ENCODE results near the gene TNFAIP8. TPM values are rescaled to one million over a fixed set of nuclear protein-coding genes. Genes with fewer than 3 reads are reported as not detected.
"Not testable (repeated sequence)": the region's sequence is repeated elsewhere in the genome, so short reads cannot be mapped to it uniquely, and the experiment has no call there.

TNFAIP8 gene
- total and polyA plus RNA-seq, 2 donors (not counting 1 experiment from before 2014, with no cell fraction given) = 67.3 to 109 TPM

DNA sequence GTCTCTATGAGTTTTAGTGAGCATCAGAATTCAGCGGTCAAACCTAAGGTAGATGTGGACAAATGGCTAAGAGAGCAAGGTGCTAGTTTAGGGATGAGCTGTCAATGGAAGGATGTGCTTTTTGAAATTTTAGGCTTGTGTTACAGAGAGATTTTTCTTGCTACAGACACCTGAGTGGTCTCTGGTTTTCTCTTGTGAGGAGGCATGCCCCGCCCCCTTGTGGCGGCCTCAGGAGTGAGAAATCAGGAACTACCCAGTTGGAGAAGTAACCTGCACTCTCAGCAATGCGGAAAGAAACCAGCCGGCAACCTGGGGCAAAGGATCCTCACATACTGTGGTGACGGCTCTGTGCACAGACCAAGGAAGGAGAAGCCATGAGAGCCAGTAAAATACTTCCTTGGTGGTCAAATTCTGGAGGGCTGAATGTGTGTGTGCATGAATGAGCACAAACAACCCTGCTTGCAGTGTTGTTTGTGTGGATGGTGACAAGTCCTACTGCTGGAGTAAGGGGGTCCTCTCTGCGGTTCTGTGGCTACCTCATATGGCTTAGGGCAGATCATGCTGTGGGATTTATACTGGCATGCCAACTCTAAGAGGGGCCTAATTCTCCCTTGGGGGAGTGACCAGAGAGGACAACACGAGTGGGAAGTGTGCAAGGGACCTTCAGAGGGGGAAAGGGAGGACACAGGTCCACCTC lies 79.8 kb downstream of the TNFAIP8 start:
- ATAC-seq (ENCODE audit: low read depth) = peak; percentile 92

DNA sequence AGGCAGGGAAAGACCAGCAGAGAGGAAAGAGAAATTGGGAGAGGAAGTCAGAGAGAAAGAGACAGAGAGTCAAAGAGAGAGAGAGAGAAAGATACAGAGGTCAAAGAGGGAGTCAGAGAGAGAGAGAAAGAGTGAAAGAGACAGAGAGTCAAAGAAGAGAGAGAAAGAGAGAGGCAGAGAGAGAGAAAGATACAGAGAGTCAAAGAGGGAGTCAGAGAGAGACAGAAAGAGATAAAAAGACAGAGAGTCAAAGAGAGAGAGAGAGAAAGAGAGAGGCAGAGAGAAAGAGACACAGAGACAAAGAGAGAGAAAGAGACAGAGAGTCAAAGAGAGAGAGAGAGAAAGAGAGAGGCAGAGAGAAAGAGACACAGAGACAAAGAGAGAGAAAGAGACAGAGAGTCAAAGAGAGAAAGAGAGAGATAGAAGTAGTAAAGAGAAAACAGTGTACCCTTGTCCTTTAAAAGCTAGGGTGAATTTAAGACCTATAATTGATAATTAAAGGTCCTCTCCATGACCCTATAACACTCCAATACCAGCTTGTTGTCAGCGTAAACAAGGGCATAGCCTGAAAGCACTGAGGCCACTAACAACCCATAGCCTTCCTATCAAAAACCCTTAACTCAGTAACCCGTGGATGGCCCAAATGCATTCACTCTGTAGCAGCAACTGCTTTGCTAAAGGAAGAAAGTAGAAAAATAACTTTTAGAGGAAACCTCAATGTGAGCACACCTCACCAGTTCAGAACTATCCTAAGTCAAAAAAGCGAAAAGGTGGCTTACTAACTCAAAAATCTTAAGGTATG lies 82.2 kb downstream of the TNFAIP8 start:
- H3K4me2 ChIP-seq (replicated peaks; ENCODE audit: low read depth, low read length, poor library complexity, severe bottlenecking) = not testable (repeated sequence)

More for the DNA sequence above, 79.8 kb downstream of the TNFAIP8 start:
- Histone ChIP-seq H3K4me3 (ENCODE audit: control extremely low read depth in 1 of 5, extremely low read depth in 1 of 5, insufficient read depth in 1 of 5, low read depth in 2 of 5, low read length in 4 of 5) (peak overlapping the region in 1 of 5 experiments; percentile 5), H3K79me2 (ENCODE audit: control insufficient read depth, insufficient read depth, low read length) (no peaks in the 10 kb centered on the region), H3K9ac (ENCODE audit: low read length) (no peak overlapping the region), H3K27ac (ENCODE audit: low read length in 2 of 2) (no peak overlapping the region), H3K4me1 (ENCODE audit: control insufficient read depth in 2 of 2, insufficient read depth in 2 of 2, low read length in 2 of 2) (peaks cover 14 to 20% of the 10 kb centered on the region in 2 donors), H3K27me3 (replicated peaks in 1 of 4; ENCODE audit: control extremely low read depth in 1 of 4, control insufficient read depth in 3 of 4, insufficient read depth in 4 of 4, low read length in 3 of 4) (no peaks in the 10 kb centered on the region), H3K4me2 (replicated peaks; ENCODE audit: low read depth, low read length, poor library complexity, severe bottlenecking) (peak overlapping the region; percentile 57), H3K36me3 (replicated peaks in 1 of 2; ENCODE audit: control extremely low read depth in 1 of 2, control insufficient read depth in 1 of 2, extremely low read depth in 1 of 2, insufficient read depth in 2 of 2, low read length in 1 of 2) (no peaks in the 10 kb centered on the region), H2AFZ (ENCODE audit: insufficient read depth, low read depth, low read length, poor library complexity, severe bottlenecking) (peak overlapping the region; percentile 51), H4K20me1 (ENCODE audit: control insufficient read depth, insufficient read depth, low read length, poor library complexity, severe bottlenecking) (no peaks in the 10 kb centered on the region), H3K9me3 (ENCODE audit: control extremely low read depth in 1 of 3, control insufficient read depth in 2 of 3, insufficient read depth in 1 of 3, low read length in 2 of 3) (peaks cover 0 to 12% (median 4%) of the 10 kb centered on the region in 3 donors)
- intact Hi-C loops (cut with micrococcal nuclease) = loop anchor here (1.0 kb wide), 4 partner anchors 15 to 447 kb away; partner anchors contain the start of gene DTWD2
- Mint-ChIP-seq H3K4me3 (peak overlapping the region; percentile 46), H3K27ac (peak overlapping the region; percentile 5), H3K27me3 (no peaks in the 10 kb centered on the region), H3K4me1 (peaks cover 28% of the 10 kb centered on the region), H3K9me3 (ENCODE audit: insufficient read depth) (no peaks in the 10 kb centered on the region)
- ChIA-PET CTCF (interaction anchor here (0.7 to 4.4 kb wide), 38 partner anchors 10 to 449 kb away, joined by 3 to 65 read pairs (median 4); partner anchors contain the start of gene DTWD2), POLR2A (interaction anchor here (1.0 kb wide), 1 partner anchor 403 kb away, joined by 4 read pairs; no protein-coding TSS in a partner anchor)
- TF ChIP-seq EZH2 (IDR thresholded peaks at IDR 0.05; ENCODE audit: borderline replicate concordance, insufficient read depth, low read depth, low read length, poor library complexity, severe bottlenecking) = no peak
- TF ChIP-seq, protein P1, sequence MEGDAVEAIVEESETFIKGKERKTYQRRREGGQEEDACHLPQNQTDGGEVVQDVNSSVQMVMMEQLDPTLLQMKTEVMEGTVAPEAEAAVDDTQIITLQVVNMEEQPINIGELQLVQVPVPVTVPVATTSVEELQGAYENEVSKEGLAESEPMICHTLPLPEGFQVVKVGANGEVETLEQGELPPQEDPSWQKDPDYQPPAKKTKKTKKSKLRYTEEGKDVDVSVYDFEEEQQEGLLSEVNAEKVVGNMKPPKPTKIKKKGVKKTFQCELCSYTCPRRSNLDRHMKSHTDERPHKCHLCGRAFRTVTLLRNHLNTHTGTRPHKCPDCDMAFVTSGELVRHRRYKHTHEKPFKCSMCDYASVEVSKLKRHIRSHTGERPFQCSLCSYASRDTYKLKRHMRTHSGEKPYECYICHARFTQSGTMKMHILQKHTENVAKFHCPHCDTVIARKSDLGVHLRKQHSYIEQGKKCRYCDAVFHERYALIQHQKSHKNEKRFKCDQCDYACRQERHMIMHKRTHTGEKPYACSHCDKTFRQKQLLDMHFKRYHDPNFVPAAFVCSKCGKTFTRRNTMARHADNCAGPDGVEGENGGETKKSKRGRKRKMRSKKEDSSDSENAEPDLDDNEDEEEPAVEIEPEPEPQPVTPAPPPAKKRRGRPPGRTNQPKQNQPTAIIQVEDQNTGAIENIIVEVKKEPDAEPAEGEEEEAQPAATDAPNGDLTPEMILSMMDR (IDR thresholded peaks at IDR 0.05) = peak; percentile 82
- WGBS (ENCODE audit: insufficient coverage) = 33% methylated on average over 8 of the region's 8 CpGs
- DNase-seq = peak; percentile 89

DNA sequence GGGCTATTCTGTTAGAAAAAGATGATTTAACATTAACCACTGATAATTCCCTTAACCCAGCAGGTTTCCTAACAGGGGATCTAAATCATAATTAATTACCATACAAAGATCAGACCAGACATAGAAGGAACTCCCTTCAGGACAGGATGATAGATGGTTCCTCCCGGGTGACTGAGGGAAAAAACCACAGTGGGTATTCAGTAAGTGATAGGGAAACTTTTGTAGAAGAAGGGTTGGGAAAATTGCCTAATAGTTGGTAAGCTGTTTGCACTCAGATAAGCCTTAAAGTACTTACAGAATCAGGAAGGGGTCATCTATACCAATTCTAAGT lies 82.7 kb downstream of the TNFAIP8 start:
- H3K27me3 ChIP-seq (replicated peaks in 1 of 4; ENCODE audit: control extremely low read depth in 1 of 4, control insufficient read depth in 3 of 4, insufficient read depth in 4 of 4, low read length in 3 of 4); intact Hi-C loops (cut with micrococcal nuclease); DNase-seq; H3K4me3 ChIP-seq (ENCODE audit: control extremely low read depth in 1 of 5, extremely low read depth in 1 of 5, insufficient read depth in 1 of 5, low read depth in 2 of 5, low read length in 4 of 5); H3K9ac ChIP-seq (ENCODE audit: low read length); H3K9me3 Mint-ChIP-seq (ENCODE audit: insufficient read depth); H3K4me2 ChIP-seq (replicated peaks; ENCODE audit: low read depth, low read length, poor library complexity, severe bottlenecking); H3K79me2 ChIP-seq (ENCODE audit: control insufficient read depth, insufficient read depth, low read length); H4K20me1 ChIP-seq (ENCODE audit: control insufficient read depth, insufficient read depth, low read length, poor library complexity, severe bottlenecking); H3K36me3 ChIP-seq (replicated peaks in 1 of 2; ENCODE audit: control extremely low read depth in 1 of 2, control insufficient read depth in 1 of 2, extremely low read depth in 1 of 2, insufficient read depth in 2 of 2, low read length in 1 of 2); H3K27me3 Mint-ChIP-seq; H3K9me3 ChIP-seq (ENCODE audit: control extremely low read depth in 1 of 3, control insufficient read depth in 2 of 3, insufficient read depth in 1 of 3, low read length in 2 of 3); POLR2A ChIA-PET; ATAC-seq (ENCODE audit: low read depth): not testable (repeated sequence)
- Mint-ChIP-seq H3K4me1 (peaks cover 28% of the 10 kb centered on the region), H3K4me3 (peak overlapping the region; percentile 73), H3K27ac (peak overlapping the region; percentile 11)
- WGBS (ENCODE audit: insufficient coverage) = no CpG with 5 or more reads among the region's 1 CpG
- Histone ChIP-seq H3K27ac (ENCODE audit: low read length in 2 of 2) (peak overlapping the region; percentile 28 to 42), H3K4me1 (ENCODE audit: control insufficient read depth in 2 of 2, insufficient read depth in 2 of 2, low read length in 2 of 2) (peaks cover 14 to 20% of the 10 kb centered on the region in 2 donors), H2AFZ (ENCODE audit: insufficient read depth, low read depth, low read length, poor library complexity, severe bottlenecking) (peak overlapping the region; percentile 8)
- CTCF ChIA-PET = interaction anchor here (1.5 to 3.4 kb wide), 3 partner anchors 20 to 450 kb away, joined by 3 to 9 read pairs (median 5); partner anchors contain the start of gene DTWD2

More for the DNA sequence above, 82.2 kb downstream of the TNFAIP8 start:
- H2AFZ ChIP-seq (ENCODE audit: insufficient read depth, low read depth, low read length, poor library complexity, severe bottlenecking); H3K27ac ChIP-seq (ENCODE audit: low read length in 2 of 2); DNase-seq; H3K9me3 Mint-ChIP-seq (ENCODE audit: insufficient read depth); H4K20me1 ChIP-seq (ENCODE audit: control insufficient read depth, insufficient read depth, low read length, poor library complexity, severe bottlenecking); H3K36me3 ChIP-seq (replicated peaks in 1 of 2; ENCODE audit: control extremely low read depth in 1 of 2, control insufficient read depth in 1 of 2, extremely low read depth in 1 of 2, insufficient read depth in 2 of 2, low read length in 1 of 2); H3K27me3 ChIP-seq (replicated peaks in 1 of 4; ENCODE audit: control extremely low read depth in 1 of 4, control insufficient read depth in 3 of 4, insufficient read depth in 4 of 4, low read length in 3 of 4); H3K79me2 ChIP-seq (ENCODE audit: control insufficient read depth, insufficient read depth, low read length); H3K27me3 Mint-ChIP-seq; intact Hi-C loops (cut with micrococcal nuclease); POLR2A ChIA-PET; H3K4me3 ChIP-seq (ENCODE audit: control extremely low read depth in 1 of 5, extremely low read depth in 1 of 5, insufficient read depth in 1 of 5, low read depth in 2 of 5, low read length in 4 of 5); H3K9me3 ChIP-seq (ENCODE audit: control extremely low read depth in 1 of 3, control insufficient read depth in 2 of 3, insufficient read depth in 1 of 3, low read length in 2 of 3); ATAC-seq (ENCODE audit: low read depth); H3K4me3 Mint-ChIP-seq; H3K9ac ChIP-seq (ENCODE audit: low read length): not testable (repeated sequence)
- peak overlapping the region; percentile 11 for H3K27ac Mint-ChIP-seq
- peaks cover 14 to 20% of the 10 kb centered on the region in 2 donors for H3K4me1 ChIP-seq (ENCODE audit: control insufficient read depth in 2 of 2, insufficient read depth in 2 of 2, low read length in 2 of 2)
- CTCF ChIA-PET = interaction anchor here (1.2 to 3.4 kb wide), 3 partner anchors 14 to 450 kb away, joined by 3 to 9 read pairs (median 3); partner anchors contain the start of gene DTWD2
- WGBS (ENCODE audit: insufficient coverage) = no CpG with 5 or more reads among the region's 3 CpGs
- H3K4me1 Mint-ChIP-seq = peaks cover 28% of the 10 kb centered on the region
